ENCODE measurements around the gene FAM219A.

FAM219A gene

DNA sequence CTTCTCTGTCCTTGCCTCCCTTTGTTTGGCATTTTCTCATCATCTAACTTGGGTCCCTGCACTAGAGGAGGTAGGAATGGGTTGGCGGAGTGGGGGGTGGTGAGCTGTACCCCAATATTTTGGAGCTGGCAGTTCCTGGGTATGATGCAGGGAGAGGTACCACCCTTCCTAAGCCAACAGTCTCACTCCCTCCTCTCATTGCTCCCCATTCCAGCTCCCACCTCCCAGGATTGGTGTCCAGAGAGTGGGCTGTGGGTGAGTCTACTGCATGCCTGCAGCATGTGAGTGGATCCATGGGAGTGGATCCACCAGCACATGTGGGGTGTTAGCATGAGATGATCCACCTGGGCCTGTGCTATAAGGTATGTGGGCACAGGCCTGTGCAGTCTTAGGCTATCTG is 59.5 kb downstream of the FAM219A start:
- no peak for DNase-seq

DNA sequence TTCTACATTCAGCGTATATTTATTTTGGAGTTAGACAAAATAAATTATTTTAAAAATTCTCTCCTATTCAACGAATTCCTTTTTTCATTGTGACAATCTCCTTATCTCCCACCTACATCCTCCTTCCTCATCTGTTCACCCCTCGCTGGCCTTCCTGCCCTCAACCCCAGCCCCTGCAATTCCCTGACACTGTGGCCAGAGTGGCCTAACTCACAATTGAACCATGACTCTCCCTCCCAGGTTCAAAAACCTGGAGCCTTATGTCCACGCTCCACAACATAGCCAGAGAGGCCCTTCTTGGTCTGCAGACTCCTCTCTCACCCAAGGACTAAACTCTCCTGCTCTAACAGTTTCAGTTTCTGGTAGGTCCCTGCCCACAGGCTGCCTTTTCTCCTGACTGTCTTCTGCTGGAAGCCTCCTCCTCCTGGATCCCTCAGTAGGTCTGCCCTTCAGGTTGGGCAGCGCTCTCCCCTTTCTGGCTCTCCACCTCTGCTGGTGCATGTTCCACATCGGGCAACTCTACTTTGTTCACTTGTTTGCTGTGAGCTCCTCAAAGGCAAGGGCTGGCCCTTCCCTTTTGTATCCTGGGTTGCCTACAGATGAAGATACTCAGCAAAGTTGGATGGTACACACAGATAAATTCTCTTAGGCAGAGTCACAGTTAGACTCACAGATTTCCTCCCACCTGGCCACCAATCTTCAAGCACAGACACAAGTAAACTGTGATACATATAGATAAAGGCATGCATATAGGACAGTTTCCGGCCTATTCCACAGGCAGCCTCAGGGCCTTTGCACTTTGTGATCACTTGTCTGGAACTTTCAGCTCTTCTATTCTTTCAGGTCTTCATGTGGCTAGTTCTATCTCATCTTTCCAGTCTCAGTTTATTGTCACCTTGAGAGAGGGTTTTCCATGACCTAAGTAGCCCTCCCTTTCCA is 61.8 kb downstream of the FAM219A start:
- no peak for DNase-seq

DNA sequence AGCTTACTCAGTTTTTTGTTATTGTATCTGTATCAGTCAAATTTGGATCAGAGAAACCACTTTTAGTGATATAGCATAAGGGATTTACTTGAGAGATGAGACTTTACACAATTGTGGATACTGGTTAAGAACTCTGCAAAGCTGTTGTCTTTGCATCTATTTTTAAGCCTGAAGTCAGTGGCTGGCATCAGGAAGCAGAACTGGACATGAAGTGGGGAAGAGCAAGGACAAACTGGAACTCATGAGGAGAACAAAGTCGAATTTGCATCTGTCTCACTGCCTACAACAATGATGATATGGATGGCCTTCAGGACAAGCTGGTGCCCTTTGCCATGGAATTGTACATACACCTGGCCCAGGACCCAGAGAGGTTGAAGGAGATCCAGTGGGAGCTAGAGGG is 65.9 kb downstream of the FAM219A start:
- DNase-seq, result no peak

DNA sequence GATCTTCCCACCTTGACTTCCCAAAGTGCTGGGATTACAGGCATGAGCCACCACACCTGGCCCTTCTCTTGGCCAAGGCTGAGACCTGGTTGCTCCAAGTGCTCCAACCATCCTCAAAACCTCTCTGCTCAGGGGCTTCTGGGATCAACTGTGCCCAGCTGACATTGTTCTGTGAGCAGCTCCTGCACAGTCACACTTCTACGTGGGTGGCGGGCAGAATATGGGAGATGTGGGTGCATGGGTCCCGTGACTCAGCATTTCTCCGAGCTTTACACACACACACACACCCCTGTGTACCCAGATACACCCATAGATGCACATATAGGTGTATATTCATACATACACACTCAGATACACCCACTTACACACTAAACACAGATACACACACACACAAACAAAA is 71.1 kb downstream of the FAM219A start:
- no peak for DNase-seq

DNA sequence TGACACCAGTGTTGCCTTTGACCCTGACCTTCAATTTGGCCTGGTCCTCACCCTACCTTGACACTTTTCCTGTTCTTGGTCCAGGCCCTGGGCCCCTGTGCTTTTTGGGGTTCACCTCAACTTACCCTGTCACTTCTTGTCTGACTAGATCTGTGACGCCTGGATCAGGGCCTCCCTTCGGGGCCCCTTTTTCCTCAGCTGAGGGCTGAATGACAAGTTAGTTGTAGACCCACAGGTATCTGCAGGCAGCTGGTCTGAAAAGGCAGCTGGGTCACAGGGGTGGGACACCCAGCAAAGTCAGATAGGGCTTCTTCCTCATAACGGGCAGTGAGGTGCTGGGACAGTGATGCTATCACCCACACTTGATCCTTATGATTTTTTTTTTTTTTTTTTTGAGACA is 71.7 kb downstream of the FAM219A start:
- no peak for DNase-seq

DNA sequence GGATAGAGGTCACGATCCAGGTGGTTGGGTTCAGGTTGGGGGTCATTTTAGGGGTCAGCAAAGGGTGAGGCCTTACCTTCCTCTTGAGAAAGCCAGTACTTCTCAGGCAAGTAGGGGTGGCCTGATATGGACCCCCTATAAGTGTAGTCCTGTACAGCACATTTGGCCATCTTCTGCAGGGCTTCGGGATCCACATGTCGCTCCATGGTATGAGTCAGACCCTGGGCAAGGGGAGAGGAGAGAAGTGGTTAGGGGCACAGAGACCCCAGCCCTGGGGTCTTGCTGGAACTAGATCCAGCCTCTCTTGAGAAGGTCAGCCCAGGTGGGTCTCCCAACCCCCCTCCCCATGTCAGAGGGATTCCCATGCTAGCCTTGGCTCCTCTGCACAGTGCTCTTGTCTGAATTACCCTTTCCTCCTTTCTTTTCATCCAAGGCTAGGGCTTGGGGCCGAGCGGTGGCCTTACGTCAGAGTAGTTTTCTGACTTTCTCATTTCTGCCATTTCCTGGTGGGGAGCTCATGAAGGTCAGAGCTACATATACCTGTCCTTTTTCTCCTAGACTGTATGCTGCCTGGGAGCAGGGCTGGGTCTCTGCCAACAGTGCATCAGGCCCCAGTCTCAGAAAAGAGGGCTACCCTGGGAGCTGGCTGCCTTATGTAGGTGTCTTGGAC is 72.7 kb downstream of the FAM219A start:
- no peak for DNase-seq

DNA sequence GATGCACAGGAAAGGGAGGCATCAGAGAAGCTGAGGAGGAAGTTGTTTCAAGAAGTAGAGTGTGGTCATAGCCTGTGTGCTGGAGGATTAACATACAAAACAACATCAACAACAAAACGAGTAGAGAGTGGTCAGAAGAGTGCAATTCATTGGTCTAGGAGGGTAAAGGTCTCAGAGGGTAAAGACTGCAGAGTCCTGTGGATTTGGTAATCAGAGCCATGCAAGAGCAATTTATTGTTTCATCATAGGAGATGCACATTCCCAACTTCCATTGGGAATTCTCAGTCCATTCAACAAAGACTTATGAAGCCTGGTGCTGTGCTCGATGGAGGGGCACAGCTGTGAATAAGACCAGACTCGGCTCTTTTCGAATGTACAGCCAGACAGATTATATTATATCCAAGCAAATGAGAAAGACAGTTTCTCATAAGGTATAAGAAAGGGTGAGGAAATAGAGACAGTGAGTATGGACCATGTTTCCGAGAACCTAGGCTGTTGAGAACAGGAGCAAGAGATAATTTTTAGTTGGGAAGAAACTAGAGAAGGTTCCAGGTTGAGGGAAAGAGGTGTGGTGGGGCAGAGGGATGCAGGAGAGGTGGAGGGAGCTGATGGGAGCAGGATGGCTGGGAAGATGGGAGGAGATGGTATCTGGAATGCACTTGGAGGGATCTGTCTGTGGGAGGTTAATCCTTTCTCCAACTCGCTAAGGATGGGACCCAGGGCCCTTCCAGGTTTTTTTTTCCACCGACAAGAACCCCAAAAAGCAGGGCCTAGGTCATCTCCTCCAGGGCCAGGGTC is 73.8 kb downstream of the FAM219A start:
- no peak for DNase-seq

DNA sequence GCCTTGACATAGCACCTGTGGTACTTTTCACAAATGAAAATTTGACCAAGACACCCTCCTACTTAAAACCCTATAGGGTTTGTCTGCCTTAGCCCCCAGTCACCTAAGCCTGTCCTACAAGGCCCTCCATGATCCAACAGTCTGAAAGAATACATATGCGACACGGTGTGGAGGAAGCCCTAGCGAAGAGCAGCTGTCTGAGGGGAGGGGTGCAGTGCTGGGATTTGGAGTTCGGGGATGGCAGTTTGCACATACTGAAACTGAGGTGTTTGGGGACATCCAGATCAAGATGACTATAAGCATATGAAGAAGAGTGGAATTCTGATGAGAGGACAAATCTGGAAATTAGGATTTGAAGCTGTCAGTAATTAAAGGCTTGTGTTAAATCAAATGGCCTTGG is 74.5 kb downstream of the FAM219A start:
- no peak for DNase-seq

DNA sequence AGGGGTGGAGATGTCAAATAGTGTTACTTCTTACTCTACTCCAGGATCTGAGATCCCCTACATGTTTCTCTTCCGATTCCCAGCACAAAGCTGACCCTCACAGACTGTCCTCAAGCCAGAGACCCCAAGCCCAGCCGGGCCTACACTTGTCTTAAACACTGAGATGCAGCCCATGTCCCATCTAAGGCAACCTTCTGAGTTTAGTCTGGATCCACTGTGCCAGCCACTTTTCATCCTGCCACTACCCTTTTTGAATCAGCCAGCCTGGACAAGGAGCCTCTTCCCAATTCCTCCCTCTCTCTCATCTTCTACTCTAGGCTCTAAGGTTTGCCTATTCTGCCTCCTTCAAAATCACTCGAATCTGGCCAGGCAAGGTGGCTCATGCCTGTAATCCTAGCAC is 75.5 kb downstream of the FAM219A start:
- DNase-seq, result no peak

DNA sequence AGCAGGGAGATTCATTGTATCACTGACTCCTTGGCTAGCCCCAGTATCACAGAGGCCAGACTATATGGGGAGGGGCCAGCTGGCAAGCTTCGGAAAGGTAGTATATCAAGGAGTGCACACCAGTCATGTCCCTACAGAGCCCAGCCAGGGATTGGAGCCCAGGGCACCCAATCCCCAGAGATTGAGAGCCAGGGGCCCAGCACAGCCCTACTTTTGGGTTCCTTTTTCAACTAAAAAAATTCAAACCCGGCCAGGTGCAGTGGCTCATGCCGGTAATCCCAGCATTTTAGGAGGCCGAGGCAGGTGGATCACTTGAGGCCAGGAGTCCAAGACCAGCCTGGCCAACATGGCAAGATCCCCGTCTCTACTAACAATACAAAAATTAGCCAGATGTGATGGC is 76.3 kb downstream of the FAM219A start:
- DNase-seq, result no peak

DNA sequence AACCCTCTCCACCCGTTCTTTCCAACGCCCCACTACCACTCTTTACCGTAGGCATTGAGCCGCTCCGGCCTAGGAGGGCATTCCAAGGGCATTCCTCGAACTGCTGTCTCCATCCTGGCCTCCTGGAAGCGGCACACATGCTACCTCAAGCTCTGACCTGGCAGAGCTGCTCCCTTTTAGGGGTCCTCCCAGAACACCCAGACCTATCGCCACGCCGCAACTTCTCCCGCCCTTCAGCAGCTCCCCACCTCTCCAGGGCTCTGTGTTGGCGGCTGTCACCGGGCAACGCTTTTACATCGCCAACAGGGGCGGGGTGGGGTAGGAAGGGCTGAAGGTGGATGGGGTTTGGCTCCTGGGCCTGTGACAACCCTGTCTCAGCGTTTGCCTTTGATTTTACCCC is 77.0 kb downstream of the FAM219A start:
- DNase-seq, result no peak

DNA sequence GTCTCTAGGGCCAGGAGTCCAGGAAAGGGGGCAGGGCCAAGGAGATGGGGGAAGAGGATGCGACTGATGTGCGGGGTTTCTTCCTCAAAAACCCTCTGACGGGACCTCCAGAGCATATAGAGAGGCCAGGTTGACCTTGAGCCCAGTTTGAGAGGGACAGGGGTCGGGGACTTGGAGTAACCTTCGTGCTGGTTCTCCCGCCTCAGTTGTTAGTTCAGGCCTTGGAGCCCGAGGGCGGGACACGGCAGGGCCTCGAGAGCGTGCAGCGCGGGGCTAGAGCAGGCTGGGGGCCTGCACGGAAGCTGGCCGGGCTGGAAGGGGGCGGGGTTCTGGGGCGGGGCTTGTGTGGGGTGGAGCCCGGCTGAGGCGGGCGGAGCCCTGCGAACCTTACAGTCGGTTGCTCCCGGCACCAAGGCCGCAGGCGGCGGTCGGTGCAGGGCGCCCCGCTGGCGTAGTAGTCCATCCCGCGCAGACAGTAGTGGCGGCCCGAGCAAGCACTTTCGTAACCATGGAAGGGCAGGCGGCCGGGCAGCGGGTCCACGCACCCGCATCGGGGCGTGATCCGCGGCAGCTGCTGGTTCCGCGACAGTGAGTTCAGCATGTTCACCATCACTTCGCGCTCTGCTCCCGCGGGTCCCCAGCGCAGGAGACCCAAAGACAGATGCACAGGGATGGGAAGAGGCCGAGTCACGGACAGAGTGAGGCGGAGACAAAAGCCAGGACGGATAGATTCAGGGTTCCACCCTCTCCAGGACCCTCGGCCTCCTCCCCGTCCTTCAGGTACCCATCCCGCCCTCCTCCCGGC is 77.7 kb downstream of the FAM219A start:
- DNase-seq, result no peak

DNA sequence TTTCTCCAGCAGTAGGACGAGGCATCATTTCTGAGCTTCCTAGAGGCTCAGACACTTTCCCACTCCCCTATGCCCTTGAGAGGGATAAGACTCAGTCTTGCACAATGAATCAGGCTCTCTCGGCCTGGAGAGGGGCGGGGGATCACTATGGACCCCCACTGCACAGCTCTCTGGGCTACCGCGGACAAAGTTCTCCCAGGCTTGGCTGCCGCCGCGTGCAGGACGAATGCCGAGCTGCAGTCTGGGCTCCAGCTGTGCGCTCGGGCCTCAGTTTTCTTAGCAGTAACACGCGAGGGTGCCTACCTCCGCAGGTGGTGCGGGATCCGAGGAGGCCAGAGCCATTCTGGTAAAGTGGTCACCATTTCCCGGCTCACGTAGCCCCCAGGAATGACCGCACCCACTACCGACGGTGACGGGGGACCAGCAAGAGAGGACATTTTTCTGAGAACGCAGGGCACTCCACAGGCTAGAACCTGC is 78.3 kb downstream of the FAM219A start:
- no peak for DNase-seq

DNA sequence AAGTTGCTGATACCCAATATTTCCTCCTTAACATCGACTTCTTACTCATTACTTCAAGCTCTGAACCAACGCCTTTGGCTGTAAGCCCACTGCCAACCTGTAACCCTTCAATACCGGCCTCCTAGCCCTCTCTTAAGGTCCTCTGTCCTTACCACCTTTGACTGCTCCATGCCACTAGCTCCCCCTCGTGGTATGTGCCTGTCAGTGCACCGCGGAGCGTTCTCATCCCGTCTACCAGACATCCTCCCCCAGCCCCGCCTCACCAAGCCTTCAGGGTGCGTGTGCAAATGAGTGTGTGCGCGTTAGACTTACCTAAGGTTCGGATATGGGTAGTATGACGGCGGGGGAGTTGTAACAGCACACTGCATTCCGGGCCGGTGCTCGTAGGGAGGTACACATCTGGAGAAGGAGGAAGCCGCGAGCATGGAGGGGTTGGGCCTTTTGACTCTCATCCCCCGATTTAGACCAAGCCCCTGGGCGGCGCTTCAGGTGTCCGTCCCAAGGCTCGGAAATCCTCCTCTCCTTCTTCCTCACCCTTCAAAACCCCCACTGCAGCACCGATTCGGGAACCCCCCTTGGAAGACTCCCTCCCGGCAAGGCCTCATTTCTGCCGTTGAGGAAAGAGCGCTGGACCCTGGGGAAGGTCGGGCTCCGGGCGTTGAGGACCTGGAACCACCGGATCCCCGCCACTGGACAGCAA is 78.9 kb downstream of the FAM219A start:
- DNase-seq, result no peak

DNA sequence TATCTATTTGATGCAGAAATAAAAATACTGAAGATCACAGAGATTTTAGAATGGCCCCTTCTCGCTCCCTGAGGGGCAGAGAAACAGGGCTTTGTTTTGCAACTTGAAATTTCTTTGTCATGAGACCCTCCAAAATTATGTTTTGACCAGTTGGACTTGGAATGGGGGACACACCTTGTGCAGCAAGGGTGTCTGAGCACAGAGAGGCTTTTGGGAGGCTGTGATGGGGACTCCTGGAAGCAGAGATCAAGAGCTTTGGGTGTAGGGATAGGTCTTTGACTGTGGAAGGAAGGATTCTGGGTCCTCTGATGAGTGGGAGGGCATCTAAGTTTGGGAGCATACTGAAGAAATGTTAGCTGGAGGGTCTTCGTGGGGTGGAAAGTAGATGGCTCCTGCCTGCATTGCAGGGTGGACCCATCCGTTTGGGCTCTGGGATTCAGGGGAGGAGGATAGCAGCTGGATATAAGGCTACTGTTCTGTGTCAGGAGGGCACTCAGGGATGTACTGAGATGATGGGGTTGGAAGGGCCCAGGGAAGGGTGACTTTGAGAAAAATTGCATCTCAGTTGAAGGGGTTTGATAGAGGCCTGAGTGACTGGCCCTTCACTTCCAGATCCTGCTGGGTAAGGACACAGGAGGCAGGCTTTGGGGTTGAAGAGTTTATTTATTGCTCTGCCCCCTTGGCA is 79.9 kb downstream of the FAM219A start:
- DNase-seq, result no peak

DNA sequence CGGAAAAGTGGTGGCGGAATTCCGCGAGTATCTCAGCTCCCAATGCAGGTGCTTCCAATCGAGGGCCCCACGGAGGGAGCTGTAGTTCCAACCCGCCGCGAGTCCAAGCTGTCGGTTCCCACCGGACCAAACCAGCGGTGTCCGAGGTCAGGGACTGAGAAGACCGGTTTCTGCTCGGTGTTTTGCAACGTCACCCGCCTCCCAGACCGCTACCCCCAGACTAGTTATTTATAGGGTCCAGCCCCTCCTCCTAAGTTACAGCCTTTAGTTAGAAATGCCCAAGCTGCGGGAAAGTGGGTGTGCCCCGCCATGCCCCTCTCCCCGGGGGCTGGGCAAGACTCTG is 81.0 kb downstream of the FAM219A start:
- DNase-seq, result no peak

DNA sequence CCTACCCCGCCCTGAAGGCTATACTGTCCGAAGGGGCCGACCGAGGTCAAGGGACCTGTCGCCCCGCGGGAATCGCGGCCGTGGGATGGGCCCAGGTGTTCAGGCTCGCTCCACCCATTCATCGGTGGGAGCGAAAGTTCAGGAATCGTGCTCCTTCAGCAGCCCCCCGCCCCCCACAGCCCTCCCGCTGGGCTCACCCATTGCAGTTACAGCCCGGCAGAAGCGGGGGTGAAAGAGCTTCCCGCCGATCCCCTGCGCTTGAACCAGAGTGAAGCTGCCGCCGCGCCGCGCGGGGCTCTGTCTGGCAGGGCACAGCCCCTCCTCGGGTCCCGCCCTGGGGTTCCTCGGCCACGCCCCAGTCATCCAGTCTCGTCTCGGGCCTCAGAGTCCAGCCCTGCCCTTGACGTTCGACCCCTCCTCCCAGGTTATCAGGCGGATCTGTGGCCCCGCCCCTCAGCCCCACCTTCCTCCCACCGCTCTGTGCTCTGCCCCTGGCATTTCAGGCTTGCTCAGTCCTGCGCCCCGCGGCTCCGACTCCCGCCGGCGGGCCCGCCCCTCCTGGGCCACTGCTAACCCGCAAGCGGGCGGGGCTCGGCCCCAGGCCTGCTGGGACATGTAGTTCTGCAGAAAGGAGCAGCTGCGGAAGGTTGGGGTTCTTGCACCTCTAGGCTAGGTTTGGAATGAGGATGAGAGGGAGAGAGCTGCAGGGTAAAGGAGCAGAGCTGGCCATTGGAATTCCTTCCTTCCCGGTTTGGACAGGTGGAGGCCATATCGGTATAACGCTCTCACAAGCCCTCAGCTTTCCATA is 81.6 kb downstream of the FAM219A start, which contains the start of gene MYORG:
MYORG (minus strand) TSS at position 303 of the 808 bp plus-strand sequence. CDS start 3,955 bp downstream, outside the sequence.
- DNase-seq, result peak; percentile 73

DNA sequence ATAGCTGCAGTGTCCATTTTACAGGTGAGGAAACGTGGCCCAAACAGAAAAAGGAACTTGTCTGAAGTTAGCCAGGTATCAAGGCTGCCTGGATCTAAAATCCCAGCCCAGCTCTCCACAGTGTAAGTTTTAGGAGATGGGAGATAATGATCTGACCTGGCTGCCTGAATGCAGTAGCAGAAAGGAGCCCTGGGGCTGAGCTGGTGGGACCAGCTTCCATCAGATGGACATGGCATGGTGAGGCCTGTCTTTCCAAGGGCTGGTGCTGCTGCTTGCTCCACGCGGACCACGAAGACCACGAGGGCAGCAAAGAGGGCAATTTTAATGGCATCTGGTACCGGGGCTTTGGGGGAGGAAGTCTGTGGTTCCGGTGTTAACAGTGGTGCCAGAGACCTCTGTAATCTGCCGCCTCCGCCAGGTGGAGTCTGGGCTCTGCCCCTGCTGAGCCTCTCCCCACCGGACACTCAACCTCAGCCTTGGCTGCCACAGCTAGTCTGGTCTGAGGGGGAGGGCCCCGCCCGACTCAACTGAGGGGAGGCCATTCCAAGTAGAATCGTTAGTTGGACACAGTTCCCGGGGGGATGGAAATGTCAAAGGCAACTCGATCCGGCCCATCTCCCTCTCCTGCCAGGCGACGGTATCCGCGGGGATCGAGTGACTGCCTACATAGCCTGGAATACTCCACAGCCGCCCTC is 82.3 kb downstream of the FAM219A start:
- no peak for DNase-seq

DNA sequence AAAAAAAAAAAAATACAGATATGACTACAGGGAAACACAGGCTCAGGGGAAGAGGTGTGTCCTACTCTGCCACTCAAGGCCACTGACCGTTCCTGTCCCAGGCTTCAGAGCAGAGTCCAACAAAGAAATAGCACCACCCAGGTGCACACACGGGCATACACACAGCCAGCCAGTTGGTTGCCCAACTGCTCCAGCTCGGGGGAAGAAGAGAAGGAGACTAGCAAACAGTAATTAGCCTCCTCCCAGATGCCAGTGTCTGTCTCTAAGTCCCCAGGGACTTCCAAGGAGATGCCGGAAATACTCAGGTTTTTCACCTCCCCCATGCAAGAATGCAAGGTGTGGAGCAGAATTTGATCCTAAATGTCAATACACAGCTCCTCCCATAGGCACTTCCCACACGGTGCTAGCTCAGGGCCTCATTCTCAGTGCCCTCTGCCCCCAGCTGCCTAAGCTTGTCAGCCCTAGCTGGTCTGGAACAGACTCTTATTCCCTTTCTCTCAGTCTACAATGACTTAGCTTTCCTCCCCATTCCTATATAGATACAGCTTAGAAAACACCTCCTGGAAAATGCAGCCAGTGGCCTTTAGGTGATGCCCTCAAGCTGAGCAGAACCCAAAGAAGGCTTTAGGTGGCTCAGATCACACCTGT is 83.3 kb downstream of the FAM219A start:
- no peak for DNase-seq
